H9 (cell line): ENCODE measurements around the gene PDZD2. TPM values are rescaled to one million over a fixed set of nuclear protein-coding genes. Genes with fewer than 3 reads are reported as not detected.

ENCODE experiments used
- DNase-seq: peaks from one replicate; pipeline ENCODE4 v3.0.0-alpha.2; 2017
- H2AFZ ChIP-seq: one replicate; pipeline ENCODE4 v1.6.1; 2013; ENCODE audit warnings: mild to moderate bottlenecking, low read length, control low read depth, moderate library complexity
- H2AK5ac ChIP-seq: 2 replicates; pipeline ENCODE4 v1.6.1; 2013; ENCODE audit warnings: low read length, control low read depth, mixed read lengths; ENCODE audit not compliant: insufficient read length
- H2BK120ac ChIP-seq: one replicate; pipeline ENCODE4 v1.6.1; 2013; ENCODE audit warnings: low read depth, mild to moderate bottlenecking, low read length, control low read depth, inconsistent platforms; ENCODE audit not compliant: poor library complexity, severe bottlenecking
- H2BK12ac ChIP-seq: 2 replicates; pipeline ENCODE4 v1.6.1; 2013; ENCODE audit warnings: low read length, control low read depth, mixed read lengths, low read depth; ENCODE audit not compliant: insufficient read length
- H2BK15ac ChIP-seq: 2 replicates; pipeline ENCODE4 v1.6.1; 2013; ENCODE audit warnings: low read depth, low read length, control low read depth
- H2BK20ac ChIP-seq: one replicate; pipeline ENCODE4 v1.6.1; 2013; ENCODE audit warnings: low read depth, mild to moderate bottlenecking, low read length, control low read depth, inconsistent platforms; ENCODE audit not compliant: poor library complexity, severe bottlenecking
- H2BK5ac ChIP-seq: 2 replicates; pipeline ENCODE4 v1.6.1; 2013; ENCODE audit warnings: low read length, control low read depth, mixed read lengths; ENCODE audit not compliant: insufficient read length
- H3K14ac ChIP-seq: 2 replicates; pipeline ENCODE4 v1.6.1; 2013; ENCODE audit warnings: low read length, control low read depth; ENCODE audit not compliant: insufficient read depth
- H3K18ac ChIP-seq: 2 replicates; pipeline ENCODE4 v1.6.1; 2013; ENCODE audit warnings: low read depth, mild to moderate bottlenecking, mixed read lengths, low read length, control low read depth; ENCODE audit not compliant: insufficient read length
- H3K23ac ChIP-seq: 2 replicates; pipeline ENCODE4 v1.6.1; 2013; ENCODE audit warnings: low read length, control low read depth, mixed read lengths, low read depth; ENCODE audit not compliant: insufficient read length
- H3K23me2 ChIP-seq: 2 replicates; pipeline ENCODE4 v1.6.1; 2013; ENCODE audit warnings: low read depth, mild to moderate bottlenecking, mixed read lengths, low read length, control low read depth; ENCODE audit not compliant: insufficient read length, poor library complexity, severe bottlenecking
- H3K27ac ChIP-seq: 2 replicates; pipeline ENCODE4 v1.5.1; 2013; ENCODE audit warnings: low read length, control low read depth, mixed read lengths, low read depth; ENCODE audit not compliant: insufficient read length
- H3K27me3 ChIP-seq: 2 replicates; pipeline ENCODE4 v1.6.1; 2013; ENCODE audit warnings: low read length, control low read depth, inconsistent platforms; ENCODE audit not compliant: insufficient read depth
- H3K4ac ChIP-seq: 2 replicates; pipeline ENCODE4 v1.6.1; 2013; ENCODE audit warnings: low read depth, mild to moderate bottlenecking, control low read depth, inconsistent platforms, low read length, moderate library complexity
- H3K4me1 ChIP-seq: 2 replicates; pipeline ENCODE4 v1.6.1; 2013; ENCODE audit warnings: low read length, control low read depth, inconsistent platforms; ENCODE audit not compliant: insufficient read depth
- H3K4me2 ChIP-seq: 2 replicates; pipeline ENCODE4 v1.6.1; 2013; ENCODE audit warnings: low read length, control low read depth, mixed read lengths; ENCODE audit not compliant: insufficient read length, insufficient read depth
- H3K56ac ChIP-seq: 2 replicates; pipeline ENCODE4 v1.6.1; 2013; ENCODE audit warnings: low read depth, mild to moderate bottlenecking, mixed read lengths, low read length, control low read depth; ENCODE audit not compliant: insufficient read length
- H3K79me1 ChIP-seq: 2 replicates; pipeline ENCODE4 v1.6.1; 2013; ENCODE audit warnings: low read depth, mild to moderate bottlenecking, moderate library complexity, low read length, control low read depth, inconsistent platforms; ENCODE audit not compliant: insufficient read depth, poor library complexity, severe bottlenecking
- H3K79me2 ChIP-seq: 2 replicates; pipeline ENCODE4 v1.6.1; 2013; ENCODE audit warnings: low read length, control low read depth, inconsistent platforms; ENCODE audit not compliant: insufficient read depth
- H3K9ac ChIP-seq: 2 replicates; pipeline ENCODE4 v1.6.1; 2013; ENCODE audit warnings: low read length, control low read depth, mixed read lengths; ENCODE audit not compliant: insufficient read length; ENCODE audit errors: extremely low read depth
- H3K9me3 ChIP-seq: one replicate; pipeline ENCODE4 v1.6.1; 2013; ENCODE audit warnings: low read depth, low read length, inconsistent platforms; ENCODE audit not compliant: control insufficient read depth
- H3T11ph ChIP-seq: one replicate; pipeline ENCODE4 v1.6.1; 2013; ENCODE audit warnings: mild to moderate bottlenecking, low read length, control low read depth, inconsistent platforms
- H4K20me1 ChIP-seq: one replicate; pipeline ENCODE4 v1.6.1; 2013; ENCODE audit not compliant: control insufficient read depth, insufficient read length, insufficient read depth
- H4K5ac ChIP-seq: 2 replicates; pipeline ENCODE4 v1.6.1; 2013; ENCODE audit warnings: low read depth, mild to moderate bottlenecking, mixed read lengths, low read length, control low read depth; ENCODE audit not compliant: insufficient read length
- H4K8ac ChIP-seq: replicated peaks from 2 replicates; pipeline ENCODE4 v1.6.1; 2013; ENCODE audit warnings: low read length, control low read depth, mixed read lengths, low read depth; ENCODE audit not compliant: insufficient read length
- H4K91ac ChIP-seq: 2 replicates; pipeline ENCODE4 v1.6.1; 2013; ENCODE audit warnings: low read depth, mild to moderate bottlenecking, moderate library complexity, mixed read lengths, low read length, control low read depth; ENCODE audit not compliant: insufficient read length
- H3K27ac Mint-ChIP-seq, 3 experiments: 2 replicates in 2 of 3; 3 replicates in 1 of 3; pipeline ENCODE4 v1.8.0; 2020 to 2021; ENCODE audit warnings: mixed read lengths in 3 of 3, mild to moderate bottlenecking in 1 of 3, moderate library complexity in 1 of 3
- H3K27me3 Mint-ChIP-seq: 2 replicates; pipeline ENCODE4 v1.8.0; 2021; ENCODE audit warnings: low read depth, mild to moderate bottlenecking, moderate library complexity, mixed read lengths
- H3K36me3 Mint-ChIP-seq, 3 experiments: 2 replicates in 2 of 3; 3 replicates in 1 of 3; pipeline ENCODE4 v1.8.0; 2020 to 2021; ENCODE audit warnings: low read depth in 3 of 3, mixed read lengths in 3 of 3; ENCODE audit not compliant: insufficient read depth in 1 of 3
- H3K4me1 Mint-ChIP-seq, 2 experiments: 2 replicates each; pipeline ENCODE4 v1.8.0; 2020; ENCODE audit warnings: mixed read lengths in 2 of 2
- H3K4me3 Mint-ChIP-seq, 2 experiments: 2 replicates in 1 of 2; 3 replicates in 1 of 2; pipeline ENCODE4 v1.8.0; 2020 to 2021; ENCODE audit warnings: mild to moderate bottlenecking in 2 of 2, mixed read lengths in 2 of 2, moderate library complexity in 1 of 2
- H3K9me3 Mint-ChIP-seq, 2 experiments: 2 replicates in 1 of 2; 3 replicates in 1 of 2; pipeline ENCODE4 v1.8.0; 2020; ENCODE audit warnings: mild to moderate bottlenecking in 2 of 2, mixed read lengths in 2 of 2, moderate library complexity in 1 of 2
- CTCF ChIP-seq: fragments of 200-600 bp; sonication (generic); conservative IDR thresholded peaks from 3 replicates; pipeline ENCODE4 v1.8.0; 2021; ENCODE audit warnings: antibody characterized with exemption, mild to moderate bottlenecking
- WGBS: extraction: QIAGEN DNeasy Blood & Tissue Kit; methylation state at CpG from one replicate; pipeline ENCODE4 v1.1.7; 2013; ENCODE audit warnings: missing lambda C conversion rate, low lambda C conversion rate, mixed read lengths; ENCODE audit not compliant: insufficient read length; ENCODE audit errors: extremely low coverage; 5-methylcytosine and 5-hydroxymethylcytosine counted together
- total RNA-seq: library from RNA; stranded (reverse); gene quantifications from 2 replicates; pipeline ENCODE4 v1.2.1, GENCODE V29; 2021

The PDZD2 gene
- total RNA-seq, 1 experiment from 2014 or later: 9.9 TPM

- Histone ChIP-seq H3K79me2 (no peaks in the 10 kb centered on the region; the same call in 1 of the 2 replicates), H3T11ph (no peak overlapping the region), H3K18ac (no peak overlapping the region), H3K23ac (no peak overlapping the region), H3K4me2 (no peak overlapping the region), H2BK12ac (no peak overlapping the region), H2BK20ac (no peak overlapping the region), H2BK15ac (no peak overlapping the region), H3K27ac (no peak overlapping the region), H2BK5ac (no peak overlapping the region), H3K27me3 (peaks cover 4% of the 10 kb centered on the region; the same call in 1 of the 2 replicates), H2AFZ (no peak overlapping the region), H3K4me1 (peaks cover 6% of the 10 kb centered on the region), H4K91ac (no peak overlapping the region), H3K23me2 (no peaks in the 10 kb centered on the region), H3K56ac (no peak overlapping the region), H4K20me1 (no peaks in the 10 kb centered on the region), H3K14ac (no peak overlapping the region), H2BK120ac (no peak overlapping the region), H2AK5ac (no peak overlapping the region), H4K5ac (no peak overlapping the region), H3K9me3 (no peaks in the 10 kb centered on the region), H3K9ac (no peak overlapping the region), H3K79me1 (no peaks in the 10 kb centered on the region), H4K8ac (no peak overlapping the region), H3K4ac (no peak overlapping the region)
- Mint-ChIP-seq H3K4me1 (peaks cover 16 to 32% of the 10 kb centered on the region in 2 experiments), H3K27me3 (peaks cover 55% of the 10 kb centered on the region), H3K9me3 (no peaks in the 10 kb centered on the region), H3K27ac (no peak overlapping the region), H3K4me3 (no peak overlapping the region), H3K36me3 (no peaks in the 10 kb centered on the region)
- WGBS: no CpG with 5 or more reads among the region's 11 CpGs
- no peak for TF ChIP-seq CTCF
- no peak for DNase-seq
These were observed 120.0 kb downstream of the PDZD2 start for GRCh38 chr5:31758803-31759425.
